Measurements from ENCODE around the gene WEE1.
"Not testable (repeated sequence)": the region's sequence is repeated elsewhere in the genome, so short reads cannot be mapped to it uniquely, and the experiment has no call there.

Gene WEE1

DNA sequence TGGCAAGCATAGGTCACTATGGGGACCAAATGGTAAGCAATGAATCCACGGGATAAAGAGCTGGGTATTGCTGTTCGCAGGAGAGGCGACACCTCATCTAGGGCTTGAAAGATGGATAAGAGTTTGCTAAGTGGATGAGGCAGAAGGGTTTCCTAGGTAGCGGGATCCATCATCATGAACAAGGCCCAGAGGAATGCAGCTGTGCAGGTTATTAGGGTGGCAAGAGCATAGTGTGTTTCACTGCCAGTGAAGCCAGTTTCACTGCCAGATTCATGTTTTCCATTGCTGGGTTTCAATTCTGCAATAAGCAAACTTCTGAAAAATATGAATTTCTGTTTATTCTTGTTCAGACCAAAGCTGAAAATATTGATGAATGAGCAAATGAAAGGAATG, 27.2 kb downstream of the WEE1 start:
- no peak for DNase-seq

DNA sequence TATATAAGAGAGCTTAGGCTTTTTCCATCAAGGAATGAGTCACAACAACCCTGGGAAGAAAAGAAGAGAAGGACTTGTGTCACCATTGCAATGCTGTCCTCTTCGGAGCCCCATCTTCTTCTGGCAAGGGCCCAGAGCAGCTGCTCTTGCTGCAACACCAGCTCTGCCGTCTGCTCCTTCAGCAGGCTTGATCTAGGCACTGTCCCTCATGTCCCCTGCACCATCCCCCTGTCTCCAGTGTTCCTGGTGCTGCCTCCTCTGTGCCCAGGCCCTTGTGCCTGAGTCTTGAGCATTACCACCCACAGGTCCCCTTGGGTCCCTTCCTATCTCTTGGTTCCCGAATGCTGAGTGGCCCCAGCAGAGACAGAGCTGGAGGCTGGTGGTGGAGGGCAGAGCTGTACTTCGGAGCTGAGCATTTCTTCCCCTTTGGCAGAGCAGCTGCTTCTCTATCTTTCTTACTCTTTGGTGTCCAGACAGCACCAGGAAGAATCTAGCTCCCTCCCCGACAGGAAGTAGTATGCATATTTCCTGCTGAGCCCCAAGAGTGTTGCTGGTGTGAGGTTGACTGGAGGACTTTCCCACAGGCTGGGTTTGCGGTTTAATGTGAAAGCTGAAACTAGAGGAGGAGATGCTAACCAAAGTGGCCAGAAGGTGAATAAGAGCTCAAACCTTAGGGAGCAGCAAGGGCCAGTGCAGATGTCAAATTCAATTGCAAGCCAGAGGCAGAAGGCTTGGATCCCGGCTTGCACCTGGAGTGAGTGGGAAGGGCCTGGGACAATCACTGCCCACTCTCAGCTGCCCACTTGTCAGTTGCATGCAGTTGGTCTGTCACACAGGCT, 27.8 kb downstream of the WEE1 start:
- DNase-seq, result no peak

DNA sequence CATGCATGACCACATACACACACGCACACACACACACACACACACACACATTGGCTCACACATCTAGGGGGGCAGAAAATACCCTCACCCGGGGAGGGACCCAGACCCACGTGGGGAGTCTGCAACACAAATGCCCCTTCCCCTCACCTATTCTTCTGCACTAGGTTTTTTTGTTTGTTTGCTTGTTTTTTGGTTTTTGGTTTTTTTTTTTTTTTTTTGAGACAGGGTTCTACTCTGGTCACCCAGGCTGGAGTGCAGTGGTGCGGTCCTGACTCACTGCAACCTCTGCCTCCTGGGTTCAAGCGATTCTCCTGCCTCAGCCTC, 28.4 kb downstream of the WEE1 start:
- DNase-seq, result no peak

DNA sequence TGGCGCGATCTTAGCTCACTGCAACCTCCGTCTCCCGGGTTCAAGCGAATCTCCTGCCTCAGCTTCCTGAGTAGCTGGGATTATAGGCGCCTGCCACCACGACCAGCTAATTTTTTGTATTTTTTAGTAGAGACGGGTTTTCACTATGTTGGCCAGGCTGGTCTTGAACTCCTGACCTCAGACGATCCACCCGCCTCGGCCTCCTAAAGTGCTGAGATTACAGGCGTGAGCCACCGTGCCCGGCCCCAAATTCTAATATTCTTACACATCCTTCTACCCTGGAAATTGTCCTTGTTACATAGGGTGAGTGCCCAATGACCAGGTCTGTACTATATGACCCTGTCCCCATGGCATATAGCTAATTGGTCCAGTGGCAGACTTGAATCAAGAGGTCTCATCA, 29.7 kb downstream of the WEE1 start:
- not testable (repeated sequence) for DNase-seq

DNA sequence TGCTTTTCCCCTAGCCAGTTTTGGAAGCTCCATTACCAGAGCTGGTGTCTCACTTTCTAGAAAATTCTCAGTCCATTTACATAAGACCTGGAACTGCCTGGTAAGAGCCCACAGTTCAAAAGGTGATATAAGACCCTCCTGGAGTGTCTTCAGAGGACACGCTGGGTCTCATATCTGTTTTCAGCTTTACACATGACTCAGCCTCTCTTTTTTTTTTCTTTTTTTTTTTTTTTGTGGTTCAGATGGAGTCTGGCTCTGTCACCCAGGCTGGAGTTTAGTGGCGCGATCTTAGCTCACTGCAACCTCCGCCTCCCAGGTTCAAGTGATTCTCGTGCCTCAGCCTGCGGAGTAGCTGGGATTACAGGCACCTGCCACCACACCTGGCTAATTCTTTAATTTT, 30.7 kb downstream of the WEE1 start:
- DNase-seq, result no peak

DNA sequence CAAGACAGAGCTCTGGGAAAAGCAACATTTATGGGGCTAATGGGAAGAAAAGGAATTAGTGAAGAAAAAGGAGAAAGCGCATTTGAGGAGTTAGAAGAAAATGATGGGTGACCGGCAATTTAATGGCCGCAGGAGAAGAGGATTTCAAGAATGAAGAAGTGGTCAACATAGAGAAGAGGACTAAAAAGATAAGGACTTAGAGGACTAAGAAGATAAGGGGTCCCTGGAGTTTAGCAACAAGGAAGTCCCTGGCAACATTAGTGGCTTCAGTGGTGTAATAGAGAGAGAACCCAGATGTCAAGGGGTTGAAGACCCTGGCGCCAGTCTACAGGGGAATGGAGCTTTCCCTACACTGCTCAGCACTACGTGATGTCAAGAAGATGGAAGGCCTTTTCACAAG, 32.3 kb downstream of the WEE1 start:
- DNase-seq, result no peak

DNA sequence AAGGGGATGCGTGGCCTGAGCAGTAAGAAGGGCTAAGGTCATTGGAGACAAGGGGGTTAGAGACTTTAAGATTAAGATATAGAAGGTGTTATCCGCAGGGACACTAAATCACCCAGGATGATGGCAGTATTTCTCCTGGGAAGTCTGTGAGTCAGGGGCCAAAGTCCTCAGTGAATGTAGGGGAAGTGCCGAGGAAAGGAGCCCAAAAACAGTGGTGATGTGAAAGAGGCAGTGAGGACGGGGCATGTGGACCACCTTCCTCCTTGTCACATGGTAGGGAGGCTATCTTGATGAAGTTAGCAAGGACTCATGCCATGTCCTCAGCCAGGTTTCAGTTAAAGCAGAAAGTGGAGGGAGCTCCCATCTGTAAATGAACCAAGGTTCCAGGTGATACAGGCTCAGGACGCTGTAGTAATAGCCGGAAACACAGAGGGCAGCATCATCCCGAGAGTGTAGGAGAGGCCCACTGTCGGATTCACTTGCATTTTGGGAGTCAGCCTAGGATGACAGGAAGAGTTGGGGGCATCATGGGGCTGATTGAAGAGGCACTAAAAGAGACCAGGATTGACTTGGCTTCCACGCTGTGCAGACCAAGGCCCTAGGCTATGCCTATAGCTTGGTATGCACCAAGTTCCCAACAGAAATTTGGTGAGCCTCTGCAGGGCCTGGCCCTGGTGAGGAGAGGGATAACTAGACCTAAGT, 33.5 kb downstream of the WEE1 start:
- DNase-seq, result no peak

DNA sequence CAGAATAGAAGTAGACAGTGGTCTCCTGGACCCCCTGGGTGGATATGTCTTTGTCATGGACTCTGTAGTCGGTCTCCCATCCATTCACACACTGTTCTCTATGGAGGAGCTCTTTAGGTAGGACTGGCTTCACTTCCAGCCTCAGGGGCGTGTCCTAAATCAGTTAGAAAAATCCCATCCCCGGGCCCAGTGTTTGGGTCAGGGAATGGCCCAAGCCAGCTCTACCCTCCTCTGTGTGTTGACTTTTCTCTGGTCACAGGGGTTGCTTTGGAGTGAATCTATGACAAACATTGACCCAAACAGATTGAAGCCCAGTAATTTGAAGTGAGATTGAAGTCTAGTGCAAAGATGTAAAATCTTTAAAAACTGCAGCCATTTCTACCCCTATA, 34.0 kb downstream of the WEE1 start:
- DNase-seq, result no peak

DNA sequence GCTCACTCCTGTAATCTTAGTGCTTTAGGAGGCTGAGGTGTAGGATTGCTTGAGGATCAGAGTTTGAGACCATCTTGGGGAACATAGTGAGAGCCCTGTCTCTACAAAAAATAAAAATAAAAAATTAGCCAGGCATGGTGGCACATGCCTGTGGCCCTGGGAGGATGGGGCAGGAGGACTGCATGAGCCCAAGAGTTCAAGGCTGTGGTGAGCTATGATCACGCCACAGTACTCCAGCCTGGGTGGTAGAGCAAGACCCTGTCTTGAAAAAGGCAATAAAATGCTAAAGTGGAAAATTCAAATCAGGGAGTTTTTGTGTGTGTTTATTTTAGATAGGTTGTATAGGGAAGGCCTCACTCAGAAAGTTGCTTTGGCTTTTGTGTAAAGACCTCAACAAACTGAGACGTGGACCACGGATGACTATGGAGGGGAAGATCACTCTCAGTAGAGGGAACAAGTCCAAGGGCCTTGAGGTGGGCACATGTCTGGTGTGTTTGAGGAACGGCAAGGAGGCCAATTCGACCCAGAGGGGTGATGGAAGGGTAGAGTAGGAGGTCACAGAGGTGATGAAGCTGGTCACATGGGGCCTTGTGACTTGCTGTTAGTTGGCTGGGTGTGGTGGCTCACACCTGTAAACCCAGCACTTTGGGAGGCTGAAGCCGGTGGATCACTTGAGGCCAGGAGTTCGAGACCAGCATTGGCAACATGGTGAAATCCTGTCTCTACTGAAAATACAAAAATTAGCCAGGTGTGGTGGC, 35.7 kb downstream of the WEE1 start:
- DNase-seq, result no peak

DNA sequence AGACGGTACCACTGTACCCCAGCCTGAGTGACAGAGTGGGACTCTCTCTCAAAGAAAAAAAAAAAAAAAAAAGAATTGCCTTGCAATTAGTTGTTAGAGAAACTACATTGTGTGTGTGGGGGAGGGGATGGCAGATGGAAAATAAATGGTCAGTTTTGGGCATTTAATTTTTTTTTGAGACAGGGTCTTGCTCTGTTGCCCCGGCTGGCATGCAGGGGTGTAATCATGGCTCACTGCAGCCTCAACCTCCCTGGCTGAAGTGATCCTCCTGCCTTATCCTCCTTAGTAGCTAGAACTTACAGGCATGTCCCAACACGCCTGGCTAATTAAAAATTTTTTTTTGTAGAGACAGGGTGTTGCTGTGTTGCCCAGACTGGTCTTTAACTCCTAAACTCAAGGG, 36.4 kb downstream of the WEE1 start:
- no peak for DNase-seq

DNA sequence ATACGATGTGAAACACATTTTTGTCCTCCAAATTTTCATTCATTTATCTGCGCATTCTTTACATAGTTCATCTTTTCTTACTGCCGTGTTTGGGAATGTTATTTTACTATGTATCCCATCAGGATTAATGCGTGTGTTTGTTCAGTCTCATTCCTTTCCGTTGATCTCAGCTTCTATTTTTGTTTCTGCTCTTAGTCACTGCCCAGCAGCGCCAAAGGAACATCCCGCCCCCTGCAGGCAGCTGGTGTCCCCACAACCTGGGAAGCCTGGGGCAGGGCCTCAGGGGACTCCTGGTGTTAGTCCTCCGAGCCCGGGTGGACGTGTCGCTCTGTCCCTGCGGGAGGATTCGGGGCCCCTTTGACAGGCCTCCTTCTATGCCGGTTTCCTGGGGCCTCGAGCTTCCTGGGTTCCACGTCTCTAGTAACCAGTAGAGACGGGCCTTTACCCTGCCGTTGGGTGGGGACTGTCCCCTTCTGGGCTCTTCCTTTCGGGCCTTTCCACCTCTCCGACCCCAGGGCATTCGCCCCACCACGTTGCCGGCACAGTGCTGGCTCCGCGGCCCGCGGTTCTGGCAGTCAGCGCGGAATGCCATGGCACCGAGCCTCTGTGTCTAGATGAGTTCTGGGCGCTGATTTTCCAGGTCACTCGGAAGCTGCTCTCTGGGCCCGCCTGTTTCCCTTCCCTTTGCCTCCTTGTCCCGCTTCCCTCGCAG, 39.8 kb downstream of the WEE1 start:
- peak; percentile 54 for DNase-seq

DNA sequence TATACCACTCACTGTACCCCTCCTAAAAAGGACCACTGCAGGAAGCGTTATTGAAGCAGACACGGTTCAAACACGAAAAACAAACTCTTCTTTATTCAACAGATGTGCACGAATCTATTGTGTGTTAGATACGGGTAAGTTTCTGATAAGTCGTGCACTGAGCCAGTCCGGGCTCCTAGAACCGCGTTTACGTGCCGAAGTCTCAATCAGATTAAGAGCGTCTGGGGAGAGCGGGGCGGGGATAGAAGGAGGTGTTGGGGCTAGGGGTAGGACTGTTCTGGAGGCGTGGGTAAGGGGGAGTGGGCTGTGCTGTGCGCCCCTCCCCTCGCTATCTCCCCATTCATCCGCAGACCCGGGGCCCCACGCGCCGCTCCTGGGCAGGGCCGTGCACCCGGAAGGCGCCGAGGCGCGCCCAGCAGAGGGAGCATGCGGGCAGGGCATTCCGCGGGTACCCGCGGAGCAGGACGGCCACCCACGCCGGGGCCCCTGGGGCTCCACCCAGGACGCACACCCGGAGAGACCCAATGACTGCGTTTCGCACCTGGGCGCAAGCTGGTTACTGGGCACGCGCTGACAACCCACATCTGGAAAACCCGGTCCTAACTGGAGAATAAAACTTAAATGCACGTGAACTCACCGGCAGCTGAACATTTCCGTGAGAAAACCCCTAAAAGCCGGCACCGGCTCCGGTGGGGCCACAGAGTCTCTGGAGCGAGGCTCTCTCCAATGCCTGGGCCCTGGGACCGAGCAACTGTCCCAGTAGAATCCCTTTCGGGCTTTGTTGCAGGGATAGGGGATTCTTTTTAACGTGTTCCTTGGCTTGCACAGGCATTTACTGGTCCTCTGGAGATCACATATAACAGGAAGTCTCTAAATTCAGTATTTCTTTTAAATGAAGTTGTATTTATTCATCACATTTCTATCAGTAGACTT, 40.6 kb downstream of the WEE1 start:
- DNase-seq, result peak; percentile 15

DNA sequence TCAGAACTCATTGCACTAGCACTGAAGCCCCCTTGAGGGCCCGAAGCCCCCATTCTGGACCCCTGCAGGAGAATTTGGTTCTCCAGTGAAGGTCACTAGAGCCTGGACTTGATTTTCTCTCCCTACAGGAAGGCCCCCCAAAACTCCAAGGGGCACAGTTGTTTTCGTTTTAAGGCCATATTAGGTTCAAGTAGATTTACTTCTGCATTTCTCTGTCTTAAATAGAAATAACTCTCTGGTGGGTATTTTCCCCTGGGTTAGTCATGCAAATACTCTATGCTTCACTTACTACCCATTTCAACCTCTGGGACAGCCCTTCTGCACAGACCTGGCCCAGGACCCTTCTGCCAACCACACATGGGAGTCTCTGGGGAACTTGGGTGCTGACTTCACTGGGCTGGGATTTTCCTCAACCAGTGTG, 41.6 kb downstream of the WEE1 start:
- no peak for DNase-seq

DNA sequence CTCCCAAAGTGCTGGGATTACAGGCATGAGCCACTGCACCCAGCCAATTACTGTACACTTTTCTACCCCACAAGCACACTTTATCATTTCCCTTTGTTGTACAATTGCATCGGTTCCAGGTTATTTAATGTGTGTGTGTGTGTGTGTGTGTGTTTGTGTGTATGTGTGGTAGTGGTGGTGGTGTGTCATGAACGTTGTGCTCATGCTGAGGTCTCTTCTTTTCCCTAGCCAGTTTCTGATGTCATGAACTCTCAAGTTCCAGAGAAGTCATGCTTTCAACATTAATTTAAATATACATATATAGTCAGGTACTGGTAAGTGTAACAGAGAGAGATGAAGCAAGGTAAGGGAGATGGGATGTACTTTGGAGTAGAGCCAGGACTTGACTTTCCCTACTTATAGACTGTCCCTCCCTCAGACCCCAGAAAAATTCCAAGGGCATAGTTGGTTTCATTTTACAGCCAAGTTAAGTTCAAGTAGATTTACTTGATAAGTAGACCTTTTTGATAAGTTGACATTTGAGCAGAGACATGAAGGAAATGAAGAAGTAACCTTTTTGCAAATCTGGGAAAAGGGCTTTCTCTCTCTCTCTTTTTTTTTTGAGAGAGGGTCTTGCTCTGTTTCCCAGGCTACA, 42.7 kb downstream of the WEE1 start:
- DNase-seq, result no peak

DNA sequence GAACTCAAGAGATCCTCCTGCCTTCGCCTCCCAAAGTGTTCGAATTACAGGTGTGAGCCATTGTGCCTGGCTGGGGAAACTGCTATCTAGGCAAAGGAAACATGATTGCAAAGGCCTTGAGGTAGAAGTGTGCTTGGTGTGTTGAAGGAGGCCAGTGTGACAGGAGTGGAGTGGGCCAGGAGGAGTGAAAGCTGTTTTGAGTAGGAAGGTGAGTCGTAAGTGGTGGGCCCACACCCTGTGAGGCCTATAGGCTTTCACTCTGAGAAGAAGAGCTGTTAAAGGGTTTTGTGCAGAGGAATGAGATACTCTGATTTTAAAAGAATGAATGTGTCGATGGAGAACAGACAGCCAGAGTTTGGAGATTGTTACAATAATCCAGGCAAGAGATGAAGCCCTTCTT, 43.4 kb downstream of the WEE1 start:
- no peak for DNase-seq

DNA sequence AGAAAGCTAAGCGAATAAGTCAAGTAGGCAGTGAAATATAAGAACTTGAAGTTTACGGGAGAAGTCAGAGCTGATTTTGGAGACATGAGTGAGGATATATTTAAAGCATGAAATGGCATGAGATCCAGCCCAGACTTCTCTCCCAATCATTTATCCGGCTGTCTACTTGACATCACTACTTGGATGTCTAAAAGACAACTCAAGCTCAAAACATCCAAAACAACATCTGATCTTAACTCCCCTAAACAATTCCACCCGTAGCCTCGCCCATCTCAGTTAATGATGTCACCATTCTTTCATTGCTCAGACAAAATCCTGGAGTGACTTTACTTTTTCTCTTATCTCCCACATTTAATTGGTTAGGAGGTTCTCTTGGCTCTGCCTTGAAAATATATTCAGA, 44.5 kb downstream of the WEE1 start:
- DNase-seq, result no peak

DNA sequence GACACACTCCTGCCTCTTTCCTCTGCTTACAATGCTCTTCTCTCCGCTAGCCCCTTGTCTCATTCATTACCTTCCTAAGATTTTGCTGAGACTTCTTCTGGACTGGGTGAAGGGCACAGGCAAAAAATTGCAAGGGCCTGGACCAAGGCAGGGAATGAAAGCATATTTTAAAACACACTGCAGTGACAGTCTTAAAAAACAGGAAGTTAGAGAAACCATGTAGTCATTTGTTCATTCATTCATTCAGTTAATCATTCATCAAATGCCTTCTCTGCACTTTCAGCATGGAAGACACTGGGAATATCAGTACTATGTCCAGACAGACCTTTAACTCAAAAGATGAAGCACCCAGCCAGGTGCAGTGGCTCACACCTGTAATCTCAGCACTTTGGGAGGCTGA, 45.5 kb downstream of the WEE1 start:
- no peak for DNase-seq

DNA sequence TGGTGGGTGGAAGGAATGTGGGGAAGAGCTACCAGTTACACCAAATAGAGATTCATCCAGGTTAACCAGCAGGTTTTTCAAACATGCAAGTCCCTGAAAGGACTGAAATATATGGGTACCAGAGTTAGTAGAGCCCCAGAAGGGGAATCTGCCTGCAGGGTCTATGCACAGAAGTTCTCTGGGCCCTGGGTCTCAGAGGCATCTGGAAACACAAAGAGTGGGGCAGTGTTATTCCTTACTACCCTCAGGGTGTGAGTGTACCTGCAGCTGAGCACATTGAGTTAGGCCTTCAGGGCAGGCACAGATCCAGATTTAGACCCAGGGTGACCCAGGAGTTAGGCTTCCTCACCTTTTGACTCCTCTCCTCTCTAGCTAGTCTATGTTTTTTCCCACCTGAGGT, 46.5 kb downstream of the WEE1 start:
- no peak for DNase-seq

DNA sequence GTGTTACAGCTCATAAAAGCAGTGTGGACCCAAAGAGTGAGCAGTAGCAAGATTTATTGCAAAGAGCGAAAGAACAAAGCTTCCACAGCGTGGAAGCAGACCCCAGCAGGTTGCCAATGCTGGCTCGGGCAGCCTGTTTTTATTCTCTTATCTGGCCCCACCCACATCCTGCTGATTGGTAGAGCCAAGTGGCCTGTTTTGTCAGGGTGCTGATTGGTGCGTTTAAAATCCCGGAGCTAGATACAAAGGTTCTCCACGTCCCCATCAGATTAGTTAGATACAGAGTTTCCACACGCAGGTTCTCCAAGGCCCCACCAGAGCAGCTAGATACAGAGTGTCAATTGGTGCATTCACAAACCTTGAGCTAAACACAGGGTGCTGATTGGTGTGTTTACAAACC, 48.9 kb downstream of the WEE1 start:
- not testable (repeated sequence) for DNase-seq

DNA sequence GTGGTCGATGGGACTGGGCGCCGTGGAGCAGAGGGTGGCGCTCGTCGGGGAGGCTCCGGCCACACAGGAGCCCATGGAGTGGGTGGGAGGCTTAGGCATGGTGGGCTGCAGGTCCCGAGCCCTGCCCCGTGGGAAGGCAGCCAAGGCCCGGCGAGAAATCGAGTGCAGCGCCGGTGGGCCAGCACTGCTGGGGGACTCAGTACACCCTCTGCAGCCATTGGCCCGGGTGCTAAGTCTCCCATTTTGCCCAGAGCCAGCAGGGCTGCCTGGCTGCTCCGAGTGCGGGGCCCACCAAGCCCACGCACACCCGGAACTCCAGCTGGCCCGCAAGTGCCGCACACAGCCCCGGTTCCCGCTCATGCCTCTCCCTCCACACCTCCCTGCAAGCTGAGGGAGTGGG, 49.6 kb downstream of the WEE1 start:
- not testable (repeated sequence) for DNase-seq

DNA sequence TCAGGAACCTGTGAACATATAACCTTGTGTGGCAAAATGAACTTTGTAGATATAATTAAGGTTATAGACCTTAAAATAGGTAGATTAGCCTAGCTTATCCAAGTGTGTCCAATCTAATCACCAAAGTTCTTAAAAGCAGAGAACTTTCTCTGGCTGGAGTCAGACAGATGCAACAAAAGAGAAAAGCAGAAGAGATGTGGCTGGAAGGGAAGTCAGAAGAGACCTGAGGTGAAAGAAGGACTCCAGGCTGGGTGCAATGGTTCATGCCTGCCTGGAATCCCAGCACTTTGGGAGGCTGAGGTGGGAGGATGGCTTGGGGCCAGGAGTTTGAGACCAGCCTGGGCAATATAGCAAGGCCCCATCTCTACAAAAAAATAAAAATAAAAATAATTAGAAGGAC, 51.0 kb downstream of the WEE1 start:
- no peak for DNase-seq

DNA sequence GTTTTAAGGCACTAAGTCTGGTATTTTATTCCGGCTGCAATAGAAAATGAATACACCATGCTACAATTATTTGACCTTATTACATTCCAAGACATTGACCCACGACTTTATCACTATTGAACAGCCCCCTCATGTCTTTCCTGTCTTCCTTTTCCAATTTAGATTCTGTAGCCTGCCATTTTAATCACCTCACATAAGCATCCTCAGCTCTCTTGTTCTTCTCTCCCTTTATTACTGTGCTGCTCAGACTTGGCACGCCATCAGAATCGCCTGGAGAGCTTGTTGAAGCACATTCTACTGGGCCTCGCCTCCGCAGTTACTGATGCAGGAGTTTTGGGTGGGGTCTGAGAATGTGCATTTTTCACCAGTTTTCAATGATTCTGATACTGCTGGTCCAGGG, 51.7 kb downstream of the WEE1 start:
- no peak for DNase-seq

Measured in NCI-H510A (cell line).